HG02623 (cell line): ENCODE data around the gene FAM193B.

Source experiments
- ATAC-seq: cut with Tn5 transposase; IDR thresholded peaks from one replicate; pipeline ENCODE4 v1.9.1; 2021; ENCODE audit warnings: moderate library complexity; ENCODE audit not compliant: unreplicated experiment

Gene FAM193B

GRCh38 chr5:177554474-177555111 lies at the start of gene FAM193B:
TSS of gene FAM193B (minus strand) at chr5:177554563. CDS start at chr5:177554458, 105 bp downstream.
- ATAC-seq, result peak; percentile 82

- no peak for ATAC-seq
These were observed 49.8 kb upstream of the FAM193B start for GRCh38 chr5:177604116-177604521.

- no peak for ATAC-seq
These were observed 49.3 kb upstream of the FAM193B start for GRCh38 chr5:177603631-177604030.

- no peak for ATAC-seq
These were observed 48.1 kb upstream of the FAM193B start for GRCh38 chr5:177602458-177602830.

DNA sequence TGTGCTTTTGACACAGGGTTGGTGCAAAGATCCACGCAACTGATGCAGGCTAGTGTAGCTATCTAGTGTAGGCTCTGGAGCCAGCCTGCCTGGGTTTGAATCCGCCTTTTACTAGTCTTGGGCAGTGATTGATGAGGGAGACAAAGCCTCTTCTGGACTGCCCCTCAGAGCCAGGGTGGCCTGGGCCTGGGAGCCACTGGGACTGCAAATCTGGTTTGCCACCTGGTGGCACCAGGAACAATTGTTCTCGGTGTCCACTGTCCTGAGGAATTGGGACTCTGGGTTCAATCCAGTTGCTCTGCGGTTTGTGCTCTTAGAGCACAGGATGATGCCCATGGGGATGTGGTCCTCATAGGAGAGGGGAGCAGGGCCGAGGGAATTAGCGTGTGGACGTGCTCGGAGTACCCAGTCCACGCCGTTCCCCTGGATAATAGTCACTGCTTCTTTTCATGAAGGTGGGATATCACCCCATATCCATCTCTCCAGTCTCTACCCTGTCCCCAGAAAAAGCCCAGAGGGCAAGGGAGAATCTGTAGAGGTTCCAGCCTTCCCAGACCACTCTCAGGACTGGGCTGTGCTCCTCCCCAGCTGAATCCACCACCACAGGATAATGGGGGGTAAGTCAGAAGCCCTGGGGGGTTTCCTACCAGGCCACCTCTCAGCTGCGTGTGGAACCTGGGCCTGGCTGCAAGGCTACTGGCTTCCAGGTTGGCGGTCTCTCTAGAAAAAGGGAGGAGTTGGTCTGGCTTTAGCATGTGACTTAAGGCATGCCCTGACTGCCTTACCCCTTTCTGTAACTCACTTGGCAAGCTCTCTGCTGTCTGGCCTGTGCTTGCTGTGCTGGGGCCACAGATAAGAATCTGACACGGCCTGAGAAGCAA lies 47.5 kb upstream of the FAM193B start:
- no peak for ATAC-seq

- ATAC-seq, result no peak
These were observed 46.8 kb upstream of the FAM193B start for GRCh38 chr5:177601126-177601525.

- no peak for ATAC-seq
These were observed 46.2 kb upstream of the FAM193B start for GRCh38 chr5:177600508-177601018.

GRCh38 chr5:177599731-177600507 lies 45.6 kb upstream of the FAM193B start, which contains the start of gene B4GALT7:
TSS of gene B4GALT7 (plus strand) at chr5:177600132. CDS start at chr5:177600211, 79 bp downstream.
- peak; percentile 82 for ATAC-seq

DNA sequence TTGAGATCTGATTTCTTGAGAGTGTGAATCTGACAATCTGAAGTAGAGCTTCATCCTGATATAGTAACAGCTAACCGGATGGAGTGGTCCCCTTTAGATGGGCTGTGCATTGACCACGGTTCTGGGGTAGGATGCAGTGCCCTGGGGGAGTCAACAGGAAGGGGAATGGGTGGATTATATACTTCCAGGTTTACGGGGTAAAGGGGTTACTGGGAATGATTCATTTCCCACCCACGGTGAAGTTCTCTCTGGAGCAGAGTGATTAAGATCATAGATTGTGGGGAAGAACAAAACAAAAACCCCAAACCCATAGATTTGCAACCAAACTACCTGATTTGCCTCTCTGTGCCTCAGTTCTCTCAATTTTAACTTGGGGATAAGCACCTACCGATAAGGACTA lies 44.1 kb upstream of the FAM193B start:
- no peak for ATAC-seq

GRCh38 chr5:177596775-177597238 lies 42.4 kb upstream of the FAM193B start:
- no peak for ATAC-seq

- no peak for ATAC-seq
These were observed 41.8 kb upstream of the FAM193B start for GRCh38 chr5:177595991-177596774.

GRCh38 chr5:177595026-177595585 lies 40.7 kb upstream of the FAM193B start:
- no peak for ATAC-seq

DNA sequence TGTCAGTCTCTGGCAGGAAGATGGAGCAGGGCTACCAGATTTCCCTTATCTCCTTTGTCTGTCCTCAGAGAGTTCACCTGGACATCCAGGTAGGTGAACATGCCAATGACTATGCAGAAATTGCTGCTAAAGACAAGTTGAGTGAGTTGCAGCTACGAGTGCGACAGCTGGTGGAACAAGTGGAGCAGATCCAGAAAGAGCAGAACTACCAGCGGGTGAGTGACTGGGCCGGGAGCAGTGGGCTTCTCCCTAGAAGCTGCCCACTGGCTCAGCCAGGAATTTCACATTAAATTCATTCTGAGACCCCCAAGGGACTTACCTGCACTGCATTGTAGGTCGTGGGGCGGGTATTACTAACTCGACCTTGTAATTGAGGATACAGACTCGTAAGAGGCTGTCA lies 39.7 kb upstream of the FAM193B start:
- ATAC-seq, result no peak

GRCh38 chr5:177593511-177593910 lies 39.1 kb upstream of the FAM193B start:
- ATAC-seq, result no peak

GRCh38 chr5:177592905-177593304 lies 38.5 kb upstream of the FAM193B start:
- ATAC-seq, result no peak

GRCh38 chr5:177592010-177592834 lies 37.9 kb upstream of the FAM193B start, which contains the start of gene TMED9:
TSS of gene TMED9 (plus strand) at chr5:177592203. CDS start at chr5:177592215, 12 bp downstream.
- peak; percentile 90 for ATAC-seq

DNA sequence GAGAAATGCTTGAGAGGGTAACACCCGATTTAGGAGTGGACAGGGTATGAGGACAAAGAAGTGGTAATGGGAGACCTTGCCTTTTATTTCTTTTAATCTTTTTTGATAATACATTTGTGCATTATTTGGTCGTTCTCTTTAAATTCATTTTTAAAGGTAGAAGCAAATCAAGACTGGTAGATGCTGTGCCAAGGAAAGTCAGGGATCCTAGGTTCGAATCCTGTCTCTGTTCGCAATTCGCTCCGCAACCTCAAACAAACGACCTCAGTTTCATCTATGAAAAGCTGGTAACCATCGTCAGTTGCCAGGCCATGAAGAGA lies 37.3 kb upstream of the FAM193B start:
- no peak for ATAC-seq

DNA sequence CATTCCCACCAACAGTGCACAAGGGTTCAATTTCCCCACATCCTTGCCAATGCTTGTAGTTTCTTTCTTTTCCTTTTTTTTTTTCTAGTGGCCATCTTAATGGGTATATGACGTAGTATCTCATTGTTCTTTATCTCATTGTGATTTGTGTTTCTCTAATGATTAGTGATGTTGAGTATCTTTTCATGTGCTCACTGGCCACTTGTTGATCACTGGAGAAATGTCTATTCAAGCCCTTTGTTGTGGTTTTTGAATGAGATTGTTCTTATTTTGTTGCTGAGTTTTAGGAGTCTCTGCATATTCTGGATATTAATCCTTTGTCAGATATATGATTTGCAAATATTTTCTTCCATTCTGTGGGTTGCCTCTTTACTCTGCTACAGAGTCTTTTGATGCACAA lies 36.0 kb upstream of the FAM193B start:
- ATAC-seq, result no peak

DNA sequence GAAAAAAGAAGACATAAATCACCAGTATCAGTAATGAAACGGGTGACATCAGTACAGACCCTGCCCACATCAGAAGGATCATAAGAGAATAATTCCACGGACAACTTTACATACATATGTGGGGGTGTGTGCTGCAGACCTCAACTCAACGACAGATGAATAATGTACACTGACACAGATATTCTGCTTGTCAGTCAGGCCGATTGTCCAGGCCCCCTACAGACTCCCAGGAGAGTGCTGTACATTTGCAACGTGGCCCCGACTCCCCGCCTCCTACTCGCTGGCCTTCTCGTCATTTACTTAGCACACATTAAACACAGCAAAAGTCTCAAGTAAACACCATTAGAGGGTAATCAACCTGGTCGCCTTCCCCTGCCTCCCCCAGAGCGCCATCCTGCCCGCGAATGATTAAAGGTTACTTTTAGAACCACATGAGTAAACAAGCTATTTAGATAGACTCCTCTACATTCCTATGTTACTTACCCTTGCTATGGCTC lies 34.1 kb upstream of the FAM193B start:
- ATAC-seq, result no peak
